Measurements from ENCODE around the gene MYO3B. TPM values are rescaled to one million over a fixed set of nuclear protein-coding genes. Genes with fewer than 3 reads are reported as not detected.

The MYO3B gene
- total RNA-seq, 4 donors from 2014 or later = 0.06 TPM; not detected in 3

DNA sequence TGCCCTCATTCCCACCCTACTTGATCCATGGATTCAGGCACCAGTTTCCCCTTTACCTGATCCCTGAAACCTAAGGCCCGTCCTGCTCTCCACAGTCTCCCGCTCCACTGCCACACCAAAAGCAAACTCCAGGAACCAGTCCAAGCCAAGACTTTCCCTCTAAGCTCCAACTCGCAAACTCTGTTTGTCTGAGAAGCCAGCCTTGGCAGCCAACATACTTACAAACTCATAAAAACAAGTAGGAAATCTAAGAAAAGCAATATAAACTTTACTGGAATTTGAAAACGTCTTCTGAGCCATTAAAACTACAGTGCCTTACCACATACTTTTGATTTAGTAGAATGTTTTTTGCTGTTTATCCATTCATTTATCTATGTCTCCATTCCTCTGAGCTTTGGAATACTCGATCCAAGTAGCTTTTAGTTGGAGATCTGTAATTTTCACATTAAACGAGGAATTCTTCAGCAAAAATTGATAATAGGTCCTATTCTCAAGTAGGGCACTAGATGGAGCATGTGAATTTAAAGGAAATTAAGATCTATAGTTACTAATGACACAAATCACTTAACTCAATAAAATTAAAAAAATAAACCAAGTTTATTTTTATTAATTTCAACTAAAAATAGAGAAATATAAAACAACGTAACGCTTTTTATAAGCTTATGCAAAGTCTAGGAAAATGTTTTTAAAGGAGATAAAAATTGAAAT lies 199.7 kb downstream of the MYO3B start:
- H3K27me3 ChIP-seq = peaks cover 0 to 20% (median 2%) of the 10 kb centered on the region in 4 donors
- no peaks in the 10 kb centered on the region for H3K4me1 ChIP-seq
- no peaks in the 10 kb centered on the region for H3K36me3 ChIP-seq
- H3K4me3 ChIP-seq = no peak overlapping the region
- no peaks in the 10 kb centered on the region for H3K9me3 ChIP-seq
- no peak overlapping the region for H3K27ac ChIP-seq (replicated peaks in 1 of 4)
- WGBS = 73% methylated on average over 8 of the region's 8 CpGs
- no peak for DNase-seq (ENCODE audit: extremely low spot score)
- TF ChIP-seq POLR2AphosphoS5 (IDR thresholded peaks at IDR 0.05) (no peak), EP300 (IDR thresholded peaks at IDR 0.05) (no peak), POLR2A (IDR thresholded peaks at IDR 0.05; ENCODE audit: low read depth) (no peak)
- intact Hi-C loops (cut with DNase I) = no loop called here

DNA sequence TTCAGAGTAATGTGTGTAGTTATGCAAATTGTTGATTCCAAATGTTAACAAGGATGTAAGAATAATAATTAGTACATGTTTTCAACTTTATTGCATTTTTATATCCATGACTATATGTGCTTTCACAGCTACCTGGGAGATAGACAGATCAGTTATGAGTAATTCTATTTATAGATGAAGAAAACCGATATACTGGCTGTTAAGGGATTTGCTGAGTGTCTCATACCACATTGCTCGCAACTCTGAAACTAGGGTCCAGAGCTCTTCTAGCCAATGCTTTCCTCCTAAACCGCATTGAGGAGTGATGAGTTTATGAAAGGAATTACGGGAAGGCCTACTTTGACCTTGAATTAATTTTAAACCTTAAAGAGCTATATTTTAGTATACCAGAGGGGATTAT lies 202.3 kb downstream of the MYO3B start:
- no peak for DNase-seq (ENCODE audit: extremely low spot score)
- 81% methylated on average over 4 of the region's 4 CpGs for WGBS
- Histone ChIP-seq H3K9me3 (no peaks in the 10 kb centered on the region), H3K36me3 (no peaks in the 10 kb centered on the region), H3K27ac (replicated peaks in 1 of 4) (no peak overlapping the region), H3K27me3 (peaks cover 0 to 13% (median 2%) of the 10 kb centered on the region in 4 donors), H3K4me3 (no peak overlapping the region), H3K4me1 (no peaks in the 10 kb centered on the region)
- intact Hi-C loops (cut with DNase I) = no loop called here
- TF ChIP-seq EP300 (IDR thresholded peaks at IDR 0.05) (no peak), POLR2AphosphoS5 (IDR thresholded peaks at IDR 0.05) (no peak), POLR2A (IDR thresholded peaks at IDR 0.05; ENCODE audit: low read depth) (no peak)
- TF ChIP-seq, protein P1, sequence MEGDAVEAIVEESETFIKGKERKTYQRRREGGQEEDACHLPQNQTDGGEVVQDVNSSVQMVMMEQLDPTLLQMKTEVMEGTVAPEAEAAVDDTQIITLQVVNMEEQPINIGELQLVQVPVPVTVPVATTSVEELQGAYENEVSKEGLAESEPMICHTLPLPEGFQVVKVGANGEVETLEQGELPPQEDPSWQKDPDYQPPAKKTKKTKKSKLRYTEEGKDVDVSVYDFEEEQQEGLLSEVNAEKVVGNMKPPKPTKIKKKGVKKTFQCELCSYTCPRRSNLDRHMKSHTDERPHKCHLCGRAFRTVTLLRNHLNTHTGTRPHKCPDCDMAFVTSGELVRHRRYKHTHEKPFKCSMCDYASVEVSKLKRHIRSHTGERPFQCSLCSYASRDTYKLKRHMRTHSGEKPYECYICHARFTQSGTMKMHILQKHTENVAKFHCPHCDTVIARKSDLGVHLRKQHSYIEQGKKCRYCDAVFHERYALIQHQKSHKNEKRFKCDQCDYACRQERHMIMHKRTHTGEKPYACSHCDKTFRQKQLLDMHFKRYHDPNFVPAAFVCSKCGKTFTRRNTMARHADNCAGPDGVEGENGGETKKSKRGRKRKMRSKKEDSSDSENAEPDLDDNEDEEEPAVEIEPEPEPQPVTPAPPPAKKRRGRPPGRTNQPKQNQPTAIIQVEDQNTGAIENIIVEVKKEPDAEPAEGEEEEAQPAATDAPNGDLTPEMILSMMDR (IDR thresholded peaks at IDR 0.05) = no peak

DNA sequence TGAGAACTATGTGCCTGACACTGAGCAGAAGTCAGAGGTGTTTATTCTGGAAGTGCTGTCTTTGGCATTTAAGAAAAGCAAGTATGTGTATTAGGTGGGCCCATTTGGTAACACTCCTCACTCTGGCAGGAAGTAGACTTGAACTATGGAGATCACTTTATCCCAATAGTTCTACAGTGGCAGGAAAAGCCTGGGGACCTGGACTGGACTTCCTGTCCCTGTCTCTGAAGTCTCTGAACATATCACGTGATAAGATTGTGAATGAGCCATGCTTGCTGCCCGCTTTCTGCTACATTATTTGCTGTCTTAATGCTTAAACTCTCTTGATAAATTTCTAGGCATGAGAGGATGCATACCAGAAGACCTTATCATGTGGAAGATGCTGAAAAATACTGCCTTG lies 203.7 kb downstream of the MYO3B start:
- Histone ChIP-seq H3K9me3 (no peaks in the 10 kb centered on the region), H3K27me3 (peaks cover 0 to 12% (median 2%) of the 10 kb centered on the region in 4 donors), H3K36me3 (no peaks in the 10 kb centered on the region), H3K4me1 (no peaks in the 10 kb centered on the region), H3K4me3 (no peak overlapping the region), H3K27ac (replicated peaks in 1 of 4) (no peak overlapping the region)
- intact Hi-C loops (cut with DNase I) = no loop called here
- 88% methylated on average over 2 of the region's 2 CpGs for WGBS
- TF ChIP-seq POLR2AphosphoS5 (IDR thresholded peaks at IDR 0.05) (no peak), POLR2A (IDR thresholded peaks at IDR 0.05; ENCODE audit: low read depth) (no peak), EP300 (IDR thresholded peaks at IDR 0.05) (no peak)
- TF ChIP-seq, protein P1 (IDR thresholded peaks at IDR 0.05) = no peak
- no peak for DNase-seq (ENCODE audit: extremely low spot score)

DNA sequence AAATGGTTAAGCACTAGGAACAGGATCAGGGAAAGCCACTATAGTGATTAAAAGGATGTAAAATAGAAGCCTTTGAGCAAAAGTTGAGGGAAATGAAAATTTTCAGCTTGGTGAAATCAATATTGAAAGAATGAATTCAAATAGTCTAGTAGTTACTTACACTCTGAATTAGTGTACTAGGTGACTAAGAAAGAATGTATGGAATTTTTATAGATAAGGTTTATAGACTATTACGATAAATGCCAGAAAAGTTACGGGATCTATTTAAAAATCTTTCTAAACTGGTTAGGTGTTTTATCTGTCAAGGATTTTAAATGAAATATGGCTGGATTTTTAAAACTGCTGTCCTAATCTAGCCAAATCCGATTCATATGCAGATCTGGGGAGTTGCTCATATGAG lies 208.6 kb downstream of the MYO3B start:
- WGBS = 76% methylated on average over 3 of the region's 3 CpGs
- intact Hi-C loops (cut with DNase I) = no loop called here
- H3K36me3 ChIP-seq = no peaks in the 10 kb centered on the region

DNA sequence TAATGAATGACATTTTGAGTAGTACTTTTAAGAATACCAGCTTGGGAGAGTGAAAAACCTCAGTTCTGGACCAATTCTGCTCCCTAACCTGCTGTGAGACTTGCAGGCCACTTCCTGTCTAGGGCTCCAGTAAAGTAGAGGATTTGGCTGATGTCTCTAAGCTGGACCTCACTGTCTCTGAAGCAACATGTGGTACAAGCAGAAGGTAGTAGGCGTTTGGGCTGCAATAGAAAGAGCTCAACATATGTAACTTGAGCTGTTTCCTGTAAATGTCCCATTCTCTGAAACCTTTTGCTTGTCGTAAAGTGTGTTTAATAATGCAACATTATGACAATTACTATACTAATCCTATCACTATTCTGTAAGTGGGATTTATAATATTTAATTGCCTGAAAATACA lies 213.1 kb downstream of the MYO3B start:
- no peaks in the 10 kb centered on the region for H3K9me3 ChIP-seq
- H3K4me3 ChIP-seq = no peak overlapping the region
- H3K4me1 ChIP-seq = peaks cover 0 to 18% (median 16%) of the 10 kb centered on the region in 4 donors
- no peak for DNase-seq (ENCODE audit: extremely low spot score)
- TF ChIP-seq EP300 (IDR thresholded peaks at IDR 0.05) (no peak), POLR2A (IDR thresholded peaks at IDR 0.05; ENCODE audit: low read depth) (no peak)
- WGBS = 63% methylated on average over 2 of the region's 2 CpGs
- H3K27ac ChIP-seq (replicated peaks in 1 of 4) = no peak overlapping the region
- H3K27me3 ChIP-seq = no peaks in the 10 kb centered on the region
- H3K36me3 ChIP-seq = no peaks in the 10 kb centered on the region
- intact Hi-C loops (cut with DNase I) = no loop called here

More for the DNA sequence above, 208.6 kb downstream of the MYO3B start:
- TF ChIP-seq POLR2A (IDR thresholded peaks at IDR 0.05; ENCODE audit: low read depth) (no peak), POLR2AphosphoS5 (IDR thresholded peaks at IDR 0.05) (no peak), EP300 (IDR thresholded peaks at IDR 0.05) (no peak)
- TF ChIP-seq, protein P1 (IDR thresholded peaks at IDR 0.05) = no peak
- H3K9me3 ChIP-seq = no peaks in the 10 kb centered on the region
- H3K4me1 ChIP-seq = no peaks in the 10 kb centered on the region
- no peak overlapping the region for H3K27ac ChIP-seq (replicated peaks in 1 of 4)
- no peak for DNase-seq (ENCODE audit: extremely low spot score)
- peaks cover 0 to 4% (median 0%) of the 10 kb centered on the region in 4 donors for H3K27me3 ChIP-seq
- H3K4me3 ChIP-seq = no peak overlapping the region

All from esophagus muscularis mucosa (tissue), 4 donors.